Measurements from ENCODE around the gene SNX18.

GRCh38 chr5:54537725-54538124 lies 20.2 kb downstream of the SNX18 start:
- TF ChIP-seq CTCF (IDR thresholded peaks at IDR 0.05 in 8 of 11, conservative IDR thresholded peaks at IDR 0.05 in 3 of 11), result no peak
- no peak for TF ChIP-seq POLR2A (IDR thresholded peaks at IDR 0.05)
- TF ChIP-seq POLR2AphosphoS5 (IDR thresholded peaks at IDR 0.05), result no peak

All from spleen (tissue), 7 donors.